ENCODE results near the gene FAM234B. TPM values are rescaled to one million over a fixed set of nuclear protein-coding genes. Genes with fewer than 3 reads are reported as not detected.

Gene FAM234B
- total RNA-seq, 3 donors from 2014 or later = 4.6 to 21.4 (median 16.4) TPM

GRCh38 chr12:13023811-13024530, 20.2 kb upstream of the FAM234B start:
- no peak overlapping the region for H3K27ac ChIP-seq
- no peaks in the 10 kb centered on the region for H3K27me3 ChIP-seq
- no peak overlapping the region for H3K4me3 ChIP-seq
- no peaks in the 10 kb centered on the region for H3K36me3 ChIP-seq
- no peak for DNase-seq (ENCODE audit: low spot score in 2 of 2)
- H3K9me3 ChIP-seq = no peaks in the 10 kb centered on the region
- no peaks in the 10 kb centered on the region for H3K4me1 ChIP-seq
- no peak for TF ChIP-seq POLR2A (IDR thresholded peaks at IDR 0.05)
- no peak for TF ChIP-seq POLR2AphosphoS5 (IDR thresholded peaks at IDR 0.05)
- no peak for TF ChIP-seq CTCF (IDR thresholded peaks at IDR 0.05)
- intact Hi-C loops (cut with DNase I; ENCODE audit: low total_unique reads) = no loop called here

- Histone ChIP-seq H3K9me3 (no peaks in the 10 kb centered on the region), H3K27ac (no peak overlapping the region), H3K4me3 (peak overlapping the region in 1 of 3 donors; percentile 22), H3K36me3 (no peaks in the 10 kb centered on the region), H3K27me3 (no peaks in the 10 kb centered on the region), H3K4me1 (no peaks in the 10 kb centered on the region)
- intact Hi-C loops (cut with DNase I; ENCODE audit: low total_unique reads) = no loop called here
- TF ChIP-seq POLR2AphosphoS5 (IDR thresholded peaks at IDR 0.05) (no peak), CTCF (IDR thresholded peaks at IDR 0.05) (no peak), POLR2A (IDR thresholded peaks at IDR 0.05) (no peak)
- no peak for DNase-seq (ENCODE audit: low spot score in 2 of 2)
Measured at GRCh38 chr12:13024531-13024916, 19.7 kb upstream of the FAM234B start.

GRCh38 chr12:13026286-13026685, 17.9 kb upstream of the FAM234B start:
- H3K9me3 ChIP-seq = no peaks in the 10 kb centered on the region
- TF ChIP-seq POLR2A (IDR thresholded peaks at IDR 0.05) (no peak), POLR2AphosphoS5 (IDR thresholded peaks at IDR 0.05) (no peak), CTCF (IDR thresholded peaks at IDR 0.05) (no peak)
- no peak for DNase-seq (ENCODE audit: low spot score in 2 of 2)
- peak overlapping the region in 1 of 2 donors; percentile 38 for H3K27ac ChIP-seq
- no peaks in the 10 kb centered on the region for H3K4me1 ChIP-seq
- no peak overlapping the region for H3K4me3 ChIP-seq
- no peaks in the 10 kb centered on the region for H3K36me3 ChIP-seq
- no peaks in the 10 kb centered on the region for H3K27me3 ChIP-seq
- intact Hi-C loops (cut with DNase I; ENCODE audit: low total_unique reads) = no loop called here

- no peaks in the 10 kb centered on the region for H3K9me3 ChIP-seq
- intact Hi-C loops (cut with DNase I; ENCODE audit: low total_unique reads) = no loop called here
- no peaks in the 10 kb centered on the region for H3K27me3 ChIP-seq
- no peak for TF ChIP-seq POLR2A (IDR thresholded peaks at IDR 0.05)
- TF ChIP-seq POLR2AphosphoS5 (IDR thresholded peaks at IDR 0.05) = no peak
- TF ChIP-seq CTCF (IDR thresholded peaks at IDR 0.05) = no peak
- no peak overlapping the region for H3K4me3 ChIP-seq
- no peaks in the 10 kb centered on the region for H3K4me1 ChIP-seq
- H3K27ac ChIP-seq = no peak overlapping the region
- DNase-seq (ENCODE audit: low spot score in 2 of 2) = no peak
- H3K36me3 ChIP-seq = no peaks in the 10 kb centered on the region
Measured at GRCh38 chr12:13027032-13027431, 17.1 kb upstream of the FAM234B start.

- Histone ChIP-seq H3K36me3 (no peaks in the 10 kb centered on the region), H3K27me3 (no peaks in the 10 kb centered on the region), H3K4me1 (no peaks in the 10 kb centered on the region), H3K9me3 (no peaks in the 10 kb centered on the region), H3K4me3 (no peak overlapping the region), H3K27ac (no peak overlapping the region)
- DNase-seq (ENCODE audit: low spot score in 2 of 2) = no peak
- intact Hi-C loops (cut with DNase I; ENCODE audit: low total_unique reads) = no loop called here
- TF ChIP-seq POLR2A (IDR thresholded peaks at IDR 0.05) = no peak
- no peak for TF ChIP-seq POLR2AphosphoS5 (IDR thresholded peaks at IDR 0.05)
- TF ChIP-seq CTCF (IDR thresholded peaks at IDR 0.05) = no peak
Measured at GRCh38 chr12:13027508-13027907, 16.7 kb upstream of the FAM234B start.
